ENCODE data around the gene MRPS9. TPM values are rescaled to one million over a fixed set of nuclear protein-coding genes. Genes with fewer than 3 reads are reported as not detected.

The MRPS9 gene
- total RNA-seq, 1 donor from 2014 or later: 16.0 TPM

DNA sequence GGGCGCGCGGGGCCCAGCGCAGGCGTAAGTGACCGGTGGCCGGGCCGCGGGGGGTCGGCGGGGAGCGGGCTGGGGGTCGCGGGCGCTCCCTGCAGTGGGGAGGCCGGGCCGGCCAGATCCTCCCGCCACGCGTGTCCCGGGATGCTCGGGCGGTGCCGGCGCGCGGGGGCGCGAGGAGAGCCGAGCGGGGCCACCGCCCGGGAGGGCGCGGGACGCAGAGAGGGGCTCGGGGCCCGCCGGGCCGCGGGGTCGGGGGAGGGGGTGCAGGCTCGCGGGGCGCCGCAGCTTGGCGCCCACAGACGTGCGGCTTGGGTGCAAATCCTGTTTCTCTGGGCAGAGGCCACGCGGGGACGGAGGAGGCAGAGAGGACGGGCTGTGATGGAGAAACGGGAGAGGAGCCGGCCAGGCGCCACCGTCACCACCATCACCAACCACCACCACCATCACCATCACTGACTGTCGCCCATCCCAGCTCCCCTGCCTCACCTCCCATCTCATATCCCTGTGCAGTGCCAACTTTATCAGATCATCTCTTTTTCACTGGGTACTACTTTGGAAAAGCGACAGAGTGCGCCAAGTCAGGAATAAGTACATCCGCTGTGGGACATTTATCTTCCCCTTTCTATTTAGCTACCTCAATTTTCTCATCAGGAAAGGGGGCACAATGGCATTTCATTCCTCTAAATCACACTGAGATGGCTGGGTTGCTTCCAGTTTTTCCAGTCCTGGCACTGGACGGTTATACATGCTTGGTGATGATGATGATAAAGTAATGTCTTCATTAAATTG is 106.5 kb downstream of the MRPS9 start:
- no peak for TF ChIP-seq POLR2A (IDR thresholded peaks at IDR 0.05)
- TF ChIP-seq, protein P1, sequence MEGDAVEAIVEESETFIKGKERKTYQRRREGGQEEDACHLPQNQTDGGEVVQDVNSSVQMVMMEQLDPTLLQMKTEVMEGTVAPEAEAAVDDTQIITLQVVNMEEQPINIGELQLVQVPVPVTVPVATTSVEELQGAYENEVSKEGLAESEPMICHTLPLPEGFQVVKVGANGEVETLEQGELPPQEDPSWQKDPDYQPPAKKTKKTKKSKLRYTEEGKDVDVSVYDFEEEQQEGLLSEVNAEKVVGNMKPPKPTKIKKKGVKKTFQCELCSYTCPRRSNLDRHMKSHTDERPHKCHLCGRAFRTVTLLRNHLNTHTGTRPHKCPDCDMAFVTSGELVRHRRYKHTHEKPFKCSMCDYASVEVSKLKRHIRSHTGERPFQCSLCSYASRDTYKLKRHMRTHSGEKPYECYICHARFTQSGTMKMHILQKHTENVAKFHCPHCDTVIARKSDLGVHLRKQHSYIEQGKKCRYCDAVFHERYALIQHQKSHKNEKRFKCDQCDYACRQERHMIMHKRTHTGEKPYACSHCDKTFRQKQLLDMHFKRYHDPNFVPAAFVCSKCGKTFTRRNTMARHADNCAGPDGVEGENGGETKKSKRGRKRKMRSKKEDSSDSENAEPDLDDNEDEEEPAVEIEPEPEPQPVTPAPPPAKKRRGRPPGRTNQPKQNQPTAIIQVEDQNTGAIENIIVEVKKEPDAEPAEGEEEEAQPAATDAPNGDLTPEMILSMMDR (IDR thresholded peaks at IDR 0.05): no peak
- TF ChIP-seq POLR2AphosphoS5 (IDR thresholded peaks at IDR 0.05; ENCODE audit: insufficient read depth in 1 of 2, low read depth in 1 of 2): no peak
- peaks cover 17% of the 10 kb centered on the region for H3K4me1 ChIP-seq
- no peaks in the 10 kb centered on the region for H3K27me3 ChIP-seq
- H3K9me3 ChIP-seq: no peaks in the 10 kb centered on the region
- peak overlapping the region; percentile 47 to 52 for H3K4me3 ChIP-seq
- no peaks in the 10 kb centered on the region for H3K36me3 ChIP-seq
- H3K27ac ChIP-seq: no peak overlapping the region
- intact Hi-C loops (cut with DNase I): loop anchor here (5.0 kb wide), 1 partner anchor 1237 kb away; no protein-coding TSS in a partner anchor
- DNase-seq (ENCODE audit: extremely low spot score in 2 of 2): no peak

DNA sequence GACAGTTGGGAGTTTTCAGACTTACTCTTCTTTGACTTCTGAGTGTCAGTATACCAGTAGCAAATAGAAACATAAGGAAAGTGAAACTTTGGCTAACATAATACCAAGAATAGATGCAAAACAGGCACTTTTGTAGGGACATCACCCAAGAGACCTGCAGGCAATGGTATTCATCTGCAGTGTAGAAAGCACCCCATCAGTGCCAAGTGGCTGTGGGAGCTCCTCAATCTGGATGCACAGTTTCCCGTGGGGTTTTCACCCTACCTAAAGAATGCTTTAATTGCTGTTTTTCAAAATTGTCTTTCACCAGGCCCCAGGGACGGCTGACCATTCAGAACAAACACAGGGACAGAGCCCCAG is 107.1 kb downstream of the MRPS9 start:
- no peaks in the 10 kb centered on the region for H3K27me3 ChIP-seq
- no peak for DNase-seq (ENCODE audit: extremely low spot score in 2 of 2)
- intact Hi-C loops (cut with DNase I): loop anchor here (5.0 kb wide), 1 partner anchor 1238 kb away; no protein-coding TSS in a partner anchor
- no peaks in the 10 kb centered on the region for H3K9me3 ChIP-seq
- peak overlapping the region in 1 of 2 donors; percentile 47 for H3K4me3 ChIP-seq
- TF ChIP-seq POLR2A (IDR thresholded peaks at IDR 0.05): no peak
- no peak for TF ChIP-seq POLR2AphosphoS5 (IDR thresholded peaks at IDR 0.05; ENCODE audit: insufficient read depth in 1 of 2, low read depth in 1 of 2)
- TF ChIP-seq, protein P1 (IDR thresholded peaks at IDR 0.05): no peak
- H3K4me1 ChIP-seq: peaks cover 17% of the 10 kb centered on the region
- no peak overlapping the region for H3K27ac ChIP-seq
- no peaks in the 10 kb centered on the region for H3K36me3 ChIP-seq

GRCh38 chr2:105149272-105149671 is 111.4 kb downstream of the MRPS9 start:
- no peak overlapping the region for H3K27ac ChIP-seq
- H3K36me3 ChIP-seq: no peaks in the 10 kb centered on the region
- no peak for TF ChIP-seq POLR2A (IDR thresholded peaks at IDR 0.05)
- no peak for TF ChIP-seq POLR2AphosphoS5 (IDR thresholded peaks at IDR 0.05; ENCODE audit: insufficient read depth in 1 of 2, low read depth in 1 of 2)
- TF ChIP-seq, protein P1 (IDR thresholded peaks at IDR 0.05): no peak
- no peaks in the 10 kb centered on the region for H3K27me3 ChIP-seq
- no peak overlapping the region for H3K4me3 ChIP-seq
- intact Hi-C loops (cut with DNase I): no loop called here
- H3K9me3 ChIP-seq: no peaks in the 10 kb centered on the region
- peaks cover 10% of the 10 kb centered on the region for H3K4me1 ChIP-seq
- no peak for DNase-seq (ENCODE audit: extremely low spot score in 2 of 2)

Other genes starting within 250 kb of the MRPS9 start
- not detected for gene POU3F3, start 184.0 kb upstream of the MRPS9 start, total RNA-seq
- not detected for gene GPR45, start 203.7 kb downstream of the MRPS9 start, total RNA-seq

All from vagina (tissue), 2 donors.